SU-DHL-6 (cell line): Measurements from ENCODE around the gene LDB3.
A peak's percentile ranks its signal among the peaks of the same experiment; 100 is the strongest.

Source experiments
- H2AFZ ChIP-seq: fragments of 200-600 bp; sonication (generic); 2 replicates; pipeline ENCODE4 v1.6.1; 2014; ENCODE audit warnings: low read depth, mild to moderate bottlenecking, moderate library complexity, mixed read lengths, antibody characterized with exemption, low read length; ENCODE audit not compliant: severe bottlenecking
- H3F3A ChIP-seq: fragments of 200-600 bp; shearing (Covaris generic); 2 replicates; pipeline ENCODE4 v1.6.0; 2016; ENCODE audit warnings: antibody characterized with exemption, mild to moderate bottlenecking; ENCODE audit not compliant: insufficient read depth
- H3K27ac ChIP-seq: fragments of 200-600 bp; sonication (generic); 2 replicates; pipeline ENCODE4 v1.5.1; 2016; ENCODE audit warnings: low read depth, mild to moderate bottlenecking, low read length, moderate library complexity, mixed read lengths
- H3K27me3 ChIP-seq: fragments of 200-600 bp; sonication (generic), shearing (Covaris generic); 2 replicates; pipeline ENCODE4 v1.6.0; 2014; ENCODE audit warnings: mild to moderate bottlenecking, low read length
- H3K36me3 ChIP-seq: fragments of 200-600 bp; sonication (generic); 2 replicates; pipeline ENCODE4 v1.6.1; 2014; ENCODE audit warnings: mild to moderate bottlenecking, low read length, mixed read lengths
- H3K4me2 ChIP-seq: fragments of 300-600, 200-600 bp; shearing (Covaris generic), sonication (generic); 2 replicates; pipeline ENCODE4 v1.6.0; 2014; ENCODE audit warnings: low read length, low read depth, mild to moderate bottlenecking; ENCODE audit not compliant: poor library complexity, severe bottlenecking
- H3K4me3 ChIP-seq: fragments of 200-600 bp; sonication (generic); 2 replicates; pipeline ENCODE4 v1.5.1; 2014; ENCODE audit warnings: antibody characterized with exemption, low read length, mild to moderate bottlenecking, mixed read lengths; ENCODE audit not compliant: insufficient read depth, poor library complexity, severe bottlenecking
- H3K79me2 ChIP-seq: fragments of 200-600 bp; sonication (generic); 2 replicates; pipeline ENCODE4 v1.6.1; 2014; ENCODE audit warnings: mild to moderate bottlenecking, low read length, moderate library complexity; ENCODE audit not compliant: insufficient read depth
- H3K9ac ChIP-seq: fragments of 200-600 bp; sonication (generic); 2 replicates; pipeline ENCODE4 v1.7.0; 2014; ENCODE audit warnings: mild to moderate bottlenecking, low read length
- H3K9me2 ChIP-seq: fragments of 200-600 bp; sonication (generic); replicated peaks from 2 replicates; pipeline ENCODE4 v1.6.1; 2014; ENCODE audit warnings: low read length; ENCODE audit not compliant: insufficient read depth
- H3K9me3 ChIP-seq: fragments of 200-600 bp; sonication (generic); 2 replicates; pipeline ENCODE4 v1.6.1; 2014; ENCODE audit warnings: low read length, mixed read lengths; ENCODE audit not compliant: insufficient read depth
- H4K20me1 ChIP-seq: fragments of 200-600 bp; sonication (generic); 2 replicates; pipeline ENCODE4 v1.6.1; 2014; ENCODE audit warnings: low read depth, mild to moderate bottlenecking, antibody characterized with exemption, low read length, moderate library complexity, mixed read lengths
- CTCF ChIP-seq: fragments of 200-600 bp; sonication (generic); IDR thresholded peaks from one replicate; pipeline ENCODE4 v1.5.1; 2017; ENCODE audit warnings: antibody characterized with exemption, mild to moderate bottlenecking, low read length, moderate library complexity; ENCODE audit not compliant: insufficient read depth, poor library complexity, severe bottlenecking
- EZH2phosphoT487 ChIP-seq: fragments of 200-600 bp; sonication (generic), shearing (Covaris generic); conservative IDR thresholded peaks from 2 replicates; pipeline ENCODE4 v1.6.1; 2018; ENCODE audit warnings: mild to moderate bottlenecking, antibody characterized with exemption, low read length, moderate library complexity, mixed read lengths

The LDB3 gene

GRCh38 chr10:86755454-86755739 is 87.1 kb downstream of the LDB3 start:
- no peaks in the 10 kb centered on the region for H3K27me3 ChIP-seq
- H4K20me1 ChIP-seq, result peaks cover 17% of the 10 kb centered on the region
- H3K36me3 ChIP-seq, result no peaks in the 10 kb centered on the region
- no peaks in the 10 kb centered on the region for H3K9me3 ChIP-seq
- peak overlapping the region; percentile 86 for H3K4me2 ChIP-seq
- H2AFZ ChIP-seq, result peak overlapping the region; percentile 86
- peaks cover 53% of the 10 kb centered on the region for H3F3A ChIP-seq
- peak overlapping the region; percentile 97 for H3K9ac ChIP-seq
- peak overlapping the region; percentile 96 for H3K4me3 ChIP-seq
- H3K79me2 ChIP-seq, result peaks cover 38% of the 10 kb centered on the region
- peak overlapping the region; percentile 86 for H3K27ac ChIP-seq
- no peaks in the 10 kb centered on the region for H3K9me2 ChIP-seq
- TF ChIP-seq EZH2phosphoT487 (no peak), CTCF (no peak)

- TF ChIP-seq CTCF (no peak), EZH2phosphoT487 (no peak)
- Histone ChIP-seq H2AFZ (peak overlapping the region; percentile 86), H3K9ac (peak overlapping the region; percentile 97), H3K9me2 (no peaks in the 10 kb centered on the region), H3K9me3 (no peaks in the 10 kb centered on the region), H3K36me3 (no peaks in the 10 kb centered on the region), H3K27ac (peak overlapping the region; percentile 86), H3F3A (peaks cover 48% of the 10 kb centered on the region), H3K4me2 (peak overlapping the region; percentile 86), H3K79me2 (peaks cover 43% of the 10 kb centered on the region), H3K4me3 (peak overlapping the region; percentile 96), H3K27me3 (no peaks in the 10 kb centered on the region), H4K20me1 (peaks cover 17% of the 10 kb centered on the region)
Measured at GRCh38 chr10:86755740-86756510, 87.6 kb downstream of the LDB3 start.

DNA sequence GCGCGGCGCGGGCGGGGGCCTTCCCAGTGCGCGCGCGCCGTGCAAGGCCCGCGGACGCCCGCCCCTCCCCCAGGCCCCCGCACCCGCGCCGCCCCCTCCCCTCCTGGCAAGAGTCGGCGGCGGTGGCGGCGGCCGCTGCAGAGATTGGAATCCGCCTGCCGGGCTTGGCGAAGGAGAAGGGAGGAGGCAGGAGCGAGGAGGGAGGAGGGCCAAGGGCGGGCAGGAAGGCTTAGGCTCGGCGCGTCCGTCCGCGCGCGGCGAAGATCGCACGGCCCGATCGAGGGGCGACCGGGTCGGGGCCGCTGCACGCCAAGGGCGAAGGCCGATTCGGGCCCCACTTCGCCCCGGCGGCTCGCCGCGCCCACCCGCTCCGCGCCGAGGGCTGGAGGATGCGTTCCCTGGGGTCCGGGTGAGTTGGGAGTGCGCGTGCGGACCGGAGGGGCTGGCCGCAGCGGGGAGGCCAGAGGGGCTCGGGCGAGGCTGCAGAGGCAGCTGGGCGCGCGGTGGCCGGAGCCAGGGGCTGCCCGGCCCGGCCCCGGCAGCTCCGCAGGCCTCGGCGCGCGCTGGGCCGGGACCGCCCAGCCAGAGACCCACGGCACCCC is 88.3 kb downstream of the LDB3 start, which contains the start of gene BMPR1A:
BMPR1A (plus strand) TSS at position 109 of the 602 bp plus-strand sequence. CDS start 119,400 bp downstream, outside the sequence.
- H4K20me1 ChIP-seq, result peaks cover 17% of the 10 kb centered on the region

More for the DNA sequence above, 88.3 kb downstream of the LDB3 start, which contains the start of gene BMPR1A:
- Histone ChIP-seq H3K27me3 (no peaks in the 10 kb centered on the region), H3F3A (peaks cover 48% of the 10 kb centered on the region), H3K27ac (peak within 1 kb of the TSS; percentile 86), H3K9ac (peak within 1 kb of the TSS; percentile 97), H3K79me2 (peaks cover 50% of the 10 kb centered on the region), H3K4me2 (peak within 1 kb of the TSS; percentile 86), H3K9me2 (no peaks in the 10 kb centered on the region), H2AFZ (peak within 1 kb of the TSS; percentile 86), H3K36me3 (no peaks in the 10 kb centered on the region), H3K9me3 (no peaks in the 10 kb centered on the region), H3K4me3 (peak within 1 kb of the TSS; percentile 96)
- TF ChIP-seq EZH2phosphoT487 (no peak), CTCF (no peak)
